Natural killer cell (primary cell): ENCODE measurements around the gene PDZD8. TPM values are rescaled to one million over a fixed set of nuclear protein-coding genes. Genes with fewer than 3 reads are reported as not detected.

Experiments used
- ATAC-seq, 3 donors: fragments of 150-1000 bp in 2 of 3; fragments of 200-7000 bp in 1 of 3; cut with Tn5 transposase; 1 replicate in 1 of 3; 2 replicates in 2 of 3; pipeline ENCODE4 v1.10.0; 2021; ENCODE audit warnings: mild to moderate bottlenecking in 2 of 3, moderate library complexity in 2 of 3
- DNase-seq, 2 donors: peaks; one replicate each; pipeline versions ENCODE4 v3.0.0 to v3.0.0-alpha.2; 2013 to 2021; ENCODE audit warnings: mixed read lengths in 1 of 2
- H3K27ac ChIP-seq: one replicate; pipeline ENCODE4 v1.5.1; 2013; ENCODE audit warnings: mild to moderate bottlenecking, low read length
- H3K27me3 ChIP-seq: one replicate; pipeline ENCODE4 v1.6.1; 2013; ENCODE audit warnings: low read length; ENCODE audit not compliant: control insufficient read depth, insufficient read depth
- H3K36me3 ChIP-seq: one replicate; pipeline ENCODE4 v1.6.1; 2013; ENCODE audit warnings: low read length; ENCODE audit not compliant: control insufficient read depth, insufficient read depth
- H3K4me1 ChIP-seq: one replicate; pipeline ENCODE4 v1.6.1; 2013; ENCODE audit warnings: low read length; ENCODE audit not compliant: control insufficient read depth, insufficient read depth
- H3K4me3 ChIP-seq: one replicate; pipeline ENCODE4 v1.5.1; 2013; ENCODE audit warnings: low read length
- H3K9me3 ChIP-seq: one replicate; pipeline ENCODE4 v1.6.1; 2013; ENCODE audit warnings: low read length; ENCODE audit not compliant: control insufficient read depth, insufficient read depth
- H3K27ac Mint-ChIP-seq, 2 donors: one replicate each; pipeline ENCODE4 v1.8.0; 2022; ENCODE audit warnings: mild to moderate bottlenecking in 2 of 2, mixed read lengths in 2 of 2, moderate library complexity in 1 of 2
- H3K27me3 Mint-ChIP-seq, 2 donors: one replicate each; pipeline ENCODE4 v1.8.0; 2022; ENCODE audit warnings: low read depth in 2 of 2, mixed read lengths in 2 of 2
- H3K36me3 Mint-ChIP-seq: one replicate; pipeline ENCODE4 v1.8.0; 2022; ENCODE audit warnings: mixed read lengths
- H3K4me1 Mint-ChIP-seq, 2 donors: one replicate each; pipeline ENCODE4 v1.8.0; 2022; ENCODE audit warnings: mixed read lengths in 2 of 2
- H3K4me3 Mint-ChIP-seq: one replicate; pipeline ENCODE4 v1.8.0; 2022; ENCODE audit warnings: mild to moderate bottlenecking, moderate library complexity, mixed read lengths
- H3K9me3 Mint-ChIP-seq, 2 donors: one replicate each; pipeline ENCODE4 v1.8.0; 2022; ENCODE audit warnings: mixed read lengths in 2 of 2
- CTCF ChIP-seq: fragments of 200-600 bp; IDR thresholded peaks from one replicate; pipeline ENCODE4 v1.8.0; 2022; ENCODE audit warnings: antibody characterized with exemption
- WGBS: methylation state at CpG from one replicate; pipeline ENCODE4 v1.1.7; 2013; ENCODE audit warnings: missing lambda C conversion rate; ENCODE audit not compliant: insufficient coverage; 5-methylcytosine and 5-hydroxymethylcytosine counted together
- intact Hi-C: fragments of 100-400 bp; cut with micrococcal nuclease; formaldehyde crosslinking; loops from one replicate; pipeline ENCODE4 v1.14.2; 2022
- total RNA-seq, 4 donors: library from RNA; stranded (reverse); fragments of 120-200 nt in 1 of 4; gene quantifications; one replicate each; pipeline versions ENCODE4 v1.2.3 to v1.2.4, GENCODE V29; 2013 to 2022

PDZD8 gene
- total RNA-seq, 3 donors from 2014 or later (not counting 1 experiment from before 2014, with no cell fraction given) = 44.5 to 64.3 (median 51.8) TPM

GRCh38 chr10:117364110-117364960 lies 10.9 kb downstream of the PDZD8 start:
- H3K27me3 ChIP-seq = no peaks in the 10 kb centered on the region
- Mint-ChIP-seq H3K4me3 (no peak overlapping the region), H3K36me3 (no peaks in the 10 kb centered on the region), H3K9me3 (no peaks in the 10 kb centered on the region), H3K27ac (peak overlapping the region in 1 of 2 donors; percentile 70), H3K27me3 (no peaks in the 10 kb centered on the region), H3K4me1 (peaks cover 52 to 53% of the 10 kb centered on the region in 2 donors)
- no peak overlapping the region for H3K4me3 ChIP-seq
- ATAC-seq (no peak), DNase-seq (no peak)
- 79% methylated on average over 1 of the region's 6 CpGs for WGBS
- intact Hi-C loops = no loop called here
- no peaks in the 10 kb centered on the region for H3K36me3 ChIP-seq
- H3K4me1 ChIP-seq = peaks cover 2% of the 10 kb centered on the region
- H3K27ac ChIP-seq = no peak overlapping the region
- TF ChIP-seq CTCF = no peak
- H3K9me3 ChIP-seq = no peaks in the 10 kb centered on the region

GRCh38 chr10:117363028-117363427 lies 12.2 kb downstream of the PDZD8 start:
- no peak overlapping the region for H3K27ac ChIP-seq
- Mint-ChIP-seq H3K4me1 (peaks cover 55 to 60% of the 10 kb centered on the region in 2 donors), H3K36me3 (no peaks in the 10 kb centered on the region), H3K27me3 (no peaks in the 10 kb centered on the region), H3K4me3 (no peak overlapping the region), H3K9me3 (no peaks in the 10 kb centered on the region), H3K27ac (no peak overlapping the region)
- no peaks in the 10 kb centered on the region for H3K9me3 ChIP-seq
- intact Hi-C loops = no loop called here
- ATAC-seq (peak in 2 of 3 donors; percentile 44 to 53), DNase-seq (no peak)
- peaks cover 2% of the 10 kb centered on the region for H3K4me1 ChIP-seq
- no peak for TF ChIP-seq CTCF
- no peaks in the 10 kb centered on the region for H3K27me3 ChIP-seq
- no peaks in the 10 kb centered on the region for H3K36me3 ChIP-seq
- no peak overlapping the region for H3K4me3 ChIP-seq
- WGBS = no CpG with 5 or more reads among the region's 2 CpGs

- TF ChIP-seq CTCF = no peak
- Histone ChIP-seq H3K9me3 (no peaks in the 10 kb centered on the region), H3K4me1 (peaks cover 2% of the 10 kb centered on the region), H3K4me3 (no peak overlapping the region), H3K27me3 (no peaks in the 10 kb centered on the region), H3K27ac (no peak overlapping the region), H3K36me3 (no peaks in the 10 kb centered on the region)
- ATAC-seq = no peak
- DNase-seq = no peak
- Mint-ChIP-seq H3K27ac (no peak overlapping the region), H3K36me3 (no peaks in the 10 kb centered on the region), H3K27me3 (no peaks in the 10 kb centered on the region), H3K9me3 (no peaks in the 10 kb centered on the region), H3K4me1 (peaks cover 52 to 56% of the 10 kb centered on the region in 2 donors), H3K4me3 (no peak overlapping the region)
- intact Hi-C loops = no loop called here
Measured at GRCh38 chr10:117362313-117362712, 12.9 kb downstream of the PDZD8 start.
